Activated CD4-positive, alpha-beta T cell treated with anti-CD3 and anti-CD28 coated beads for 36 hours (primary cell): ENCODE results near the gene RIF1. TPM values are rescaled to one million over a fixed set of nuclear protein-coding genes. Genes with fewer than 3 reads are reported as not detected.

Experiments
- ATAC-seq: fragments of 200-7000 bp; cut with Tn5 transposase; one replicate; pipeline ENCODE4 v1.10.0; 2021; ENCODE audit warnings: mild to moderate bottlenecking, moderate library complexity
- CTCF ChIA-PET: fragments of 350-600 bp; sonication (Branson Sonifier 250); formaldehyde crosslinking; loops from one replicate; lab custom pipeline; 2021; ENCODE audit warnings: antibody characterized with exemption; lab: Charles Lee
- POLR2A ChIA-PET: fragments of 350-600 bp; sonication (Branson Sonifier 250); formaldehyde crosslinking; loops from one replicate; lab custom pipeline; 2021; ENCODE audit warnings: antibody characterized with exemption, inconsistent platforms; lab: Charles Lee
- DNase-seq: peaks from one replicate; pipeline ENCODE4 v3.0.0-alpha.2; 2020
- H3K27ac Mint-ChIP-seq: one replicate; pipeline ENCODE4 v1.8.0; 2021; ENCODE audit warnings: mixed read lengths
- H3K27me3 Mint-ChIP-seq: one replicate; pipeline ENCODE4 v1.8.0; 2021; ENCODE audit warnings: mixed read lengths
- H3K36me3 Mint-ChIP-seq: one replicate; pipeline ENCODE4 v1.8.0; 2021; ENCODE audit warnings: low read depth, mixed read lengths
- H3K4me1 Mint-ChIP-seq: one replicate; pipeline ENCODE4 v1.8.0; 2021; ENCODE audit warnings: mixed read lengths
- H3K4me3 Mint-ChIP-seq: one replicate; pipeline ENCODE4 v1.8.0; 2021; ENCODE audit warnings: mild to moderate bottlenecking, moderate library complexity, mixed read lengths
- H3K9me3 Mint-ChIP-seq: one replicate; pipeline ENCODE4 v1.8.0; 2021; ENCODE audit warnings: low read depth, mixed read lengths
- intact Hi-C, 2 experiments: fragments of 100-400 bp; cut with DNase I in 1 of 2; cut with micrococcal nuclease in 1 of 2; formaldehyde crosslinking; loops; one replicate each; pipeline versions ENCODE4 v1.14.2 to v1.15.1; 2022 to 2024; cut with DNase I, micrococcal nuclease
- microRNA-seq: library from miRNA; unstranded; fragments of <30 nt; microRNA quantifications from one replicate; pipeline ENCODE4 v1.2.0, GENCODE V29; 2021; ENCODE audit warnings: borderline replicate concordance
- total RNA-seq, 2 experiments: library from RNA; stranded (reverse); gene quantifications; one replicate each; pipeline ENCODE4 v1.2.3, GENCODE V29; 2021

Gene RIF1
- total RNA-seq, 2 experiments from 2014 or later: 55.7 to 67.1 TPM

DNA sequence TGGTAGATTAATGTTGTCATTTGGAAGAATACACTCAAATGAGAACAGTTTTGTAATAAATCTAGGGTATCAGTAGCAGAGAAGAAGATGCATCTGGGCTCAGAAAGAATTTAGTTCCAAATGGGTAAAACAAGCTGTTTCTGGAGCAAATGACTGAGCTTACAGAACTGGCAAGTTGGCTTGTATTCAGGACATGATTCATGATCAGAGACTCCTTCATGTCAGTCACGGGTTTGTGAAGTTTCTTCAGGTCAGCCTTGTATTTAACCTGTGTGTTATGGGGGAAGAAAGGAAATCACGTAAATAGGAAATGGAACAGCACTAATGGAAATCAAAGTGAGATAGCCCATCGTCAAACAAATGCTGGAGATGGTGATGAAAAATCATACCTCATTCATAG lies 109.1 kb downstream of the RIF1 start:
- no peak for ATAC-seq
- H3K27ac Mint-ChIP-seq: no peak overlapping the region
- no peaks in the 10 kb centered on the region for H3K27me3 Mint-ChIP-seq
- DNase-seq: no peak
- no peaks in the 10 kb centered on the region for H3K9me3 Mint-ChIP-seq
- POLR2A ChIA-PET: no interaction called here
- H3K4me1 Mint-ChIP-seq: no peaks in the 10 kb centered on the region
- CTCF ChIA-PET: no interaction called here
- H3K4me3 Mint-ChIP-seq: no peak overlapping the region
- H3K36me3 Mint-ChIP-seq: peaks cover 2% of the 10 kb centered on the region
- intact Hi-C loops: no loop called here

DNA sequence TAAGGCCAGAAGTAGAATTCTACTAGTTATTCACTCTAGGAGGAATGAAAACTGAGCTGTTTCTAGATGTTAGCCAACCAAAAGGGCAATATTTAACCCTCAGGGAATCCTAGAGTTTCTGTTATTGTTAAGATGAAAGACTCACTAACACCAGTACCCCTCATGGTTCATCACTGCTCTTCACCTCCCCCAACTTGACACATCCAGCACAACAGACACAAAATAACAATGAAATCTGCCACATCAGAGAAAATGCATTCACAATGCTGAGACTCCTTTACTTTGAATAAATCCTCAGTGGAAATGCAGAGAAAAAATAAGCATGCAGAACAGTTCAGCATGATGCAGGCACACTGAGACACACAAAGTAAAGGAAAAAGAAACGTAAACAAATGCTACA lies 111.3 kb downstream of the RIF1 start:
- Mint-ChIP-seq H3K27ac (no peak overlapping the region), H3K4me3 (no peak overlapping the region), H3K4me1 (no peaks in the 10 kb centered on the region), H3K27me3 (no peaks in the 10 kb centered on the region), H3K9me3 (no peaks in the 10 kb centered on the region), H3K36me3 (peaks cover 2% of the 10 kb centered on the region)
- ChIA-PET POLR2A (no interaction called here), CTCF (no interaction called here)
- intact Hi-C loops: no loop called here
- no peak for ATAC-seq
- DNase-seq: no peak

DNA sequence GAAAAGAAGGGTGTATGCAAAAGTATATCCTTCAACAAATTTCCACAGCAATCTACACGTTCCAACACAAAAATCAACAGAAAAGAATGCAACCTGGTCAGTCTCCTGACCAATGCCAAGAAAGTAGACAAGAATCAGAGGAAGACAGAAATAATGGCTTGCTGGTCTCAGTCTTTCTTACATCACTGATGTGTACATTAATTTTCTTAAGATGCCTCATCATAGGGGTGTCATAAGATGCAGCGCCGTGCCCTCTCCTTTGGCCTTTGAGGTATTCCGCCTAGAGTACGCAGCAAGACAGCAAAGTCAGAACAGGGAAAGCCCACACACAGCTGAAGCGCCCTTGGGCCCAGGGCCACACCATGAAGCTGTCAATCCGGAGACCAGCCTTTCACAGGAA lies 112.9 kb downstream of the RIF1 start:
- ChIA-PET POLR2A (no interaction called here), CTCF (no interaction called here)
- Mint-ChIP-seq H3K4me3 (no peak overlapping the region), H3K36me3 (no peaks in the 10 kb centered on the region), H3K4me1 (no peaks in the 10 kb centered on the region), H3K27me3 (no peaks in the 10 kb centered on the region), H3K27ac (no peak overlapping the region), H3K9me3 (no peaks in the 10 kb centered on the region)
- ATAC-seq: no peak
- intact Hi-C loops: no loop called here
- DNase-seq: no peak

- Mint-ChIP-seq H3K9me3 (no peaks in the 10 kb centered on the region), H3K27ac (no peak overlapping the region), H3K4me1 (no peaks in the 10 kb centered on the region), H3K27me3 (no peaks in the 10 kb centered on the region), H3K4me3 (no peak overlapping the region), H3K36me3 (no peaks in the 10 kb centered on the region)
- POLR2A ChIA-PET: no interaction called here
- CTCF ChIA-PET: no interaction called here
- DNase-seq: no peak
- ATAC-seq: no peak
- intact Hi-C loops: no loop called here
Measured at GRCh38 chr2:151523850-151524249, 114.1 kb downstream of the RIF1 start.

- POLR2A ChIA-PET: no interaction called here
Measured at GRCh38 chr2:151525821-151526373, 116.2 kb downstream of the RIF1 start.

GRCh38 chr2:151526572-151527090 lies 116.9 kb downstream of the RIF1 start:
- ATAC-seq (no peak), DNase-seq (no peak)
- peaks cover 3% of the 10 kb centered on the region for H3K36me3 Mint-ChIP-seq
- no peak overlapping the region for H3K4me3 Mint-ChIP-seq
- intact Hi-C loops: no loop called here
- H3K9me3 Mint-ChIP-seq: no peaks in the 10 kb centered on the region
- ChIA-PET POLR2A (interaction anchor here (0.6 kb wide), 1 partner anchor 760 kb away, joined by 3 read pairs; no protein-coding TSS in a partner anchor), CTCF (interaction anchor here (0.6 to 1.1 kb wide), 2 partner anchors 8 to 90 kb away, joined by 3 read pairs; no protein-coding TSS in a partner anchor)
- no peak overlapping the region for H3K27ac Mint-ChIP-seq
- no peaks in the 10 kb centered on the region for H3K4me1 Mint-ChIP-seq
- H3K27me3 Mint-ChIP-seq: no peaks in the 10 kb centered on the region

More at GRCh38 chr2:151525821-151526373, 116.2 kb downstream of the RIF1 start:
- Mint-ChIP-seq H3K4me3 (no peak overlapping the region), H3K36me3 (peaks cover 3% of the 10 kb centered on the region), H3K27ac (no peak overlapping the region), H3K9me3 (no peaks in the 10 kb centered on the region), H3K4me1 (no peaks in the 10 kb centered on the region), H3K27me3 (no peaks in the 10 kb centered on the region)
- intact Hi-C loops: no loop called here
- CTCF ChIA-PET: interaction anchor here (0.6 to 1.1 kb wide), 2 partner anchors 8 to 89 kb away, joined by 3 read pairs; no protein-coding TSS in a partner anchor
- ATAC-seq (no peak), DNase-seq (no peak)

Small RNA genes within 50 kb of the gene (microRNA-seq; reads per million reads assigned to microRNA genes)
- gene MIR4773-1: not detected
- gene MIR4773-2: not detected

Other genes with a start within 250 kb of the RIF1 start
- 1 to 10 TPM; 5.7 to 5.8 TPM for gene RBM43, start 148.0 kb upstream of the RIF1 start, total RNA-seq
- gene NMI, start 120.2 kb upstream of the RIF1 start, total RNA-seq: 10 to 100 TPM; 32.3 to 37.4 TPM
- gene TNFAIP6, start 52.3 kb upstream of the RIF1 start, total RNA-seq: not detected